Uterus (tissue), 2 donors: ENCODE data around the gene ELK3.

Experiments used
- CTCF ChIP-seq, 4 experiments: fragments of 200-600 bp in 2 of 4; fragments of 450-650 bp in 2 of 4; sonication (generic) in 2 of 4; IDR thresholded peaks; one replicate each; pipeline ENCODE4 v1.5.1; 2016 to 2019; ENCODE audit warnings: antibody characterized with exemption in 4 of 4, mild to moderate bottlenecking in 2 of 4, moderate library complexity in 1 of 4
- POLR2A ChIP-seq, 2 donors: fragments of 450-650 bp; IDR thresholded peaks; one replicate each; pipeline ENCODE4 v1.6.1; 2016; ENCODE audit warnings: antibody characterized with exemption in 2 of 2, mild to moderate bottlenecking in 1 of 2, moderate library complexity in 1 of 2

GRCh38 chr12:96206936-96207662 lies 12.9 kb downstream of the ELK3 start:
- no peak for TF ChIP-seq POLR2A (IDR thresholded peaks at IDR 0.05)
- no peak for TF ChIP-seq CTCF (IDR thresholded peaks at IDR 0.05)
